GM12864 (cell line): ENCODE data around the gene CELF2.
A peak's percentile ranks its signal among the peaks of the same experiment; 100 is the strongest.

Experiments
- DNase-seq: peaks from one replicate; pipeline ENCODE4 v3.0.0-alpha.2; 2011; ENCODE audit warnings: low read depth
- H3K4me3 ChIP-seq: 2 replicates; pipeline ENCODE4 v1.5.1; 2011; ENCODE audit warnings: mild to moderate bottlenecking, low read depth, low read length, control low read depth
- TF ChIP-seq, protein P1 (sequence below): IDR thresholded peaks from 2 replicates; pipeline ENCODE4 v1.5.1; 2011; ENCODE audit warnings: low read depth, mild to moderate bottlenecking, moderate library complexity, low read length, control low read depth, inconsistent platforms; ENCODE audit errors: missing control alignments

The CELF2 gene

DNA sequence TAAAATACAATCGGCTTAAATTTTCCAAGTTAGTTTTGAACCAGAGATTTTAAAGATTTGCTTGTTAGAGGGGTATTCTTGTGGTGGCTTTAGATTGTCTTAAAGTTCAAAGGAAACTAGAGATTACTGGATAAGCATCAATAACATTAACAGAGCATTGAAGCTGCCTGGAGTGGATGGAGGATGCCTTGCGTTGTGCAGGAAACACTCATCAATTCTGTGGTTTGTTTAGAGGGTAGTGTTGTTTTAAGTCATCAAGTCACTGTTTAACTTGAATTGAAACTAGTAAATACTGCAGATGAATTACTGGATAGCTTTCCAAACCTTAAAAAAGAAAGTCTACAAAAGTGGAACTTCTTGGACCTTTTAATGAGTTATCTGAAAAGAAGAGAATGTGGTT is 218.6 kb downstream of the CELF2 start:
- TF ChIP-seq, protein P1, sequence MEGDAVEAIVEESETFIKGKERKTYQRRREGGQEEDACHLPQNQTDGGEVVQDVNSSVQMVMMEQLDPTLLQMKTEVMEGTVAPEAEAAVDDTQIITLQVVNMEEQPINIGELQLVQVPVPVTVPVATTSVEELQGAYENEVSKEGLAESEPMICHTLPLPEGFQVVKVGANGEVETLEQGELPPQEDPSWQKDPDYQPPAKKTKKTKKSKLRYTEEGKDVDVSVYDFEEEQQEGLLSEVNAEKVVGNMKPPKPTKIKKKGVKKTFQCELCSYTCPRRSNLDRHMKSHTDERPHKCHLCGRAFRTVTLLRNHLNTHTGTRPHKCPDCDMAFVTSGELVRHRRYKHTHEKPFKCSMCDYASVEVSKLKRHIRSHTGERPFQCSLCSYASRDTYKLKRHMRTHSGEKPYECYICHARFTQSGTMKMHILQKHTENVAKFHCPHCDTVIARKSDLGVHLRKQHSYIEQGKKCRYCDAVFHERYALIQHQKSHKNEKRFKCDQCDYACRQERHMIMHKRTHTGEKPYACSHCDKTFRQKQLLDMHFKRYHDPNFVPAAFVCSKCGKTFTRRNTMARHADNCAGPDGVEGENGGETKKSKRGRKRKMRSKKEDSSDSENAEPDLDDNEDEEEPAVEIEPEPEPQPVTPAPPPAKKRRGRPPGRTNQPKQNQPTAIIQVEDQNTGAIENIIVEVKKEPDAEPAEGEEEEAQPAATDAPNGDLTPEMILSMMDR = no peak
- H3K4me3 ChIP-seq = no peak overlapping the region
- DNase-seq = no peak

DNA sequence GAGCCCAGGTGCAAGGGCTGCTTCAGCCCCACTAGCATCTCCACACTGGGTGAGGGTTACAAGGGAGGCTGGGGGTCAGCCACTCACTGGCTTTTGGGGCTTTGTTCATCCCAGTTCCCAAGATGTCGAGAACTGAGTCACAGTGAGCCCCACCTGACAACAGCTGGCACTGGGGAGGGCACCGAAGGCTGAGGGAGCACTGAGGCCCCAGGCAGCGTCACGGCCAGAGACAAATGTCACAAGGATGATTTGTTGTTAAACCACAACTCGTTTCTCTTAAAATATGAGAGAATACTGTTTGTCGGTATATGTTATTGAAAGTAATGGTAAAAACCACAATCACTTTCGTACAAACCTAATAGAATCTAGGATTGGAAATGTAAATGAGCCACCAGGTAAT is 219.9 kb downstream of the CELF2 start:
- no peak for DNase-seq
- H3K4me3 ChIP-seq = no peak overlapping the region
- TF ChIP-seq, protein P1 = no peak

DNA sequence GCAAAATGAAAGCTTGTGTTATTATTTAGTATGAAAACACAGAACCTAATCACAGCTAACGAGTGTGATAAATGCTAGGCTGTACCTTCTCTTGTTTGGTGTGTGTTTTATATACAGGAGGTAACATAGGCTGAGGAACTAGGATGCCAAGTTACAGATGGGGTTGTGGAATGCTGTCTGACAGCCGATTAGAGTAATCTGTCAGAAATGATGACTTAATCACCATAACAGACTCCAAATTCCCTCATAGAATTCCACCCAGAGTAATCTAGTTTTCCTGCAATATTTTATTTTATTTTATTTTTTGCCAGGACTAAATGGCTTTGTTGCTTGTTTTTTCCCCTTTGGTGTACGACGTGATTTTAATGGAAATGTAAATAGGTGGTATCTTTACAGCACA is 221.2 kb downstream of the CELF2 start:
- H3K4me3 ChIP-seq = no peak overlapping the region
- TF ChIP-seq, protein P1 = no peak
- DNase-seq = no peak

DNA sequence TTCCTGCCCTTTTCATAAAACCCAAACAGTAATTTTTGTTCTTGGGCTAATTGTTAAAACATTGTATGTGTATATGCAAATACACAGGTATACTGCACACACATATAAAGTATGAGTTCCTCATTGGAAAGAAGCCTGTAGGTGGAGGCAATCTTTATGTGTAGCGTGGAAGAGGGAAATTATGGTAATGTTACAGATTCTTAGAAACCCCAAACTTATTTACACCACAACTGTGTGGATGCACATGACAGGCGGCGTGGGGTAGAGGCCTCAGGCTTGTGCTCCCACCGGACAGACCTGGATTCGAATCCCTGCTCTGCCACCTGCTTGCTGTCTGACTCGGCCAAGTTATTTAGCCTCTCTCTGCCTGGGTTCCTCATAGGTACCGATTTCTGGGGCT is 223.0 kb downstream of the CELF2 start:
- no peak for DNase-seq
- H3K4me3 ChIP-seq = no peak overlapping the region
- TF ChIP-seq, protein P1 = no peak

DNA sequence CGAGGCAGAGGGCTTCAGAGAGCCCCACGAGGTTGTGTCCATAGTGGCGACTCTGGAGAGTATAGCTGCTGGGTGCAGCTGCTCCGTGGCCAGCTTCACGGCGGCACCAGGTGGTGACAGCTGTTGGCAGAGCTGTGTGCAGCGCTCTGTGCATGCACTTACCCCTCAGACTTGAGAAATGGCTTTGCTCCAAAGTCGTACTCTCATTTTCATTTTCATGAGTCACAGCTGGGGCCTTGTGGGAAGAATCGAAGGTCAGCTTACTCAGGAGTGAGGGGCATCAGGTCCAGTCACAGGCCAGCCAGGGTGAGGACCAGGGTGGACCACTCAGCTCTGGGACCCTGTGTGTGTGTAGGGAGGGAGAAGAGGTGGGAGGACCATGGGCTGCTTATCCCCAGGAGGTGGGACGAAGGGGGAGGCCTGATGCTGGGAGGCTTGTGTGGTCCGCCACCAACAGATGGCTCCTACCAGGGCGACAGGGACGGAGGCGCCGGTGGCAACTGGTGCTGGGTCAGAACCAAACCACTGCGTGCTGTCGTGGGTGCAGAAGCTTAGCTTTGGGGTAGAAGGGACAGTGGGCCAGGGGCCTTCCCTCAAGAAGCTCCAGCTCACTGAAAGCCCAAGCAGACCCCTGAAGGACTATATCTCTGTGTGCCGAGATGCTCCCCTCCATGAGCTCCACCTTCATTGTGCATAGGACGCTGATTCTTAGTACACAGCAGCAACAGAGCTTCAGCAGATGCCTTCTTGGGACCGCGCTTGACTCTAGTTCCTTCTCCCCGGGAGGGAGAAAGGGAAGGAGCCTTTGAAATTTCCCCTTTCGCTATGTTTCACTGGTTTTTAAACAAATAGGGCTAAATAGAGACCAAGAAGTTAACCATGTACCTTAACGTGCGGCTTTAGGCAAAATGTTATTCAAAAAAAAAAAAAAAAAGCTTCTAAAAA is 225.0 kb downstream of the CELF2 start:
- H3K4me3 ChIP-seq = peak overlapping the region; percentile 52
- TF ChIP-seq, protein P1 = peak; percentile 10
- no peak for DNase-seq

DNA sequence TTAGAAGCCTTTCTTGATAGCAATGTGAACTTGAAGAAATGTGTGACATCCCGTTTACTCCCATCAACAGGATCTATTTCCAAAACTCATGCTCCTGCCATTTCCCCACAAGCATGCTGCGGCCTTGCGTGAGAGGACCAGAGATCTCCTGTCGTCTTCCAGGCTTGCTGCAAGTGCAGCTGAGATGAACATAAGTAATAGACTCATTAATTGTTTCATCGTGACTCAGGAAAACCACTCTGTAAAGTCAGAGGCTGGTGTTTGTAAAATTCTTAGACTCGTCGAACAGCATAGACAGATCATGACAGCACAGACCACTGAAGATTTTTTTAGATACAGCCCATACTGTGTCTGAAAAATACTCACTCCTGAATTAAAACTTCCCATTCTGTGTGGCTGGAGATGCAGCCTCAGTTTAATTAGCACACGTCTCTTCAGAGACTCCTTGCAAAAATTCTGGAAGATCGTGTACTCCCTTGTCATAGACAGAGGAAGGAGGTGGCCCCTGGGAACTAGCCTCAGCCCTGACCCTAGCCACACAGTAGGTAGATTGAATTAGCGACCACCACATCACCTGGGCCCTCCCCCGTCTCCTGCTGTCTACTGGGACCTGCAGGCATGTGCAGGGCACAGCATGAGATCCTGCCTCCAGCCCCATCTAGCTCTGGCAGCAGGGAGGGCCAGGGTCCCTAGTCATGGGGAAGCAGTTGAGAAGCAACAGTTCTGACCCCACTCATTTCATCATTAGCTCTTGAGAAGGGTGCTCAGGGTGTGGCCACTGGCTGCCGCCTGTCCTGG is 226.0 kb downstream of the CELF2 start:
- H3K4me3 ChIP-seq = peak overlapping the region; percentile 0; the same call in 1 of the 2 replicates
- DNase-seq = no peak
- TF ChIP-seq, protein P1 = no peak
